NCI-H460 (cell line): Measurements from ENCODE around the gene CARHSP1. TPM values are rescaled to one million over a fixed set of nuclear protein-coding genes. Genes with fewer than 3 reads are reported as not detected.
"Not testable (repeated sequence)": the region's sequence is repeated elsewhere in the genome, so short reads cannot be mapped to it uniquely, and the experiment has no call there.

Source experiments
- DNase-seq: peaks from one replicate; pipeline ENCODE4 v3.0.0-alpha.2; 2016; ENCODE audit warnings: low read depth; ENCODE audit errors: extremely low read depth
- total RNA-seq: library from RNA; depleted of rRNA; stranded (reverse); fragments of >200 nt; shearing (Covaris generic); gene quantifications from 2 replicates; pipeline ENCODE4 v1.2.3, GENCODE V29; 2014

Gene CARHSP1
- total RNA-seq, 1 experiment from 2014 or later, result 33.0 TPM

DNA sequence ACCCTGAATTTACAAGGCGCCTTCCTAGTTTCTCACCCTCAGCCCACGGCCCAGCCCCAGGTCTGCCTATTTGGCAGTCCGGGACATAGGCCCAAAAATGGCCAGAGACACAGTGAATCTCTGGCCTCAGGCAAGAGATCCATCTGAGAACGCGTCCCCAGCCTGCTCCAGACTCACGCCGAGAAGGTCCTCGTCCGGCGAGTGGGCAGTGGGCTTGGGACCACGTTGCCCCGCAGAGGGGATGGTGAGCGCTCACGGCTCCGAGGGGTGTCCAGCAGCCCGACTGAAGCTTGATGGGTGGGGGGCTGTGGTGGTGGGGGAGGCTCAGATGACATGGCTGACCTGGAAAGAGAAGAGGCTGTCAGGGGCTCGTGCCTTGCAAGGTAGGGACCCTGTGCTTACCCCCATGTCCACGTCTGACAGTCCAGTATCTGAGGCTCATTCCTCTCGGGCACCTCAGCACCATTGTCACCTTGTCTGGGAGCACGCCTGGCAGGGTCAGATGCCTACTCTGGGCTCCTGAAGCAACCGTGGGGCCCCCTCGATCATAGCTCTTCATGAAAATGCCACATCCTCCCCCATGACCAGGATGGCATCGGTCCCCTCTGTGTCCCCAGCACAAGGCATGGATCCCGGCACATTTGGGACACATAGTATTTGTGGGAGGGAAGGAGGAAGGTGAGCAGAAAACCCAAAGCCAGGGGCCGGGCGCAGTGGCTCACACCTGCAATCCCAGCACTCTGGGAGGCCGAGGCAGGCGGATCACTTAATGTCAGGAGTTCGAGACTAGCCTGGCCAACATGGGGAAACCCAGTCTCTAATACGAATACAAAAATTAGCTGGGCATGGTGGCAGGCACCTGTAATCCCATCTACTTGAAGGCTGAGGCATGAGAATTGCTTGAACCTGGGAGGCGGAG, 9.6 kb downstream of the CARHSP1 start:
- no peak for DNase-seq

GRCh38 chr16:8855972-8856371, 12.8 kb downstream of the CARHSP1 start:
- no peak for DNase-seq

DNA sequence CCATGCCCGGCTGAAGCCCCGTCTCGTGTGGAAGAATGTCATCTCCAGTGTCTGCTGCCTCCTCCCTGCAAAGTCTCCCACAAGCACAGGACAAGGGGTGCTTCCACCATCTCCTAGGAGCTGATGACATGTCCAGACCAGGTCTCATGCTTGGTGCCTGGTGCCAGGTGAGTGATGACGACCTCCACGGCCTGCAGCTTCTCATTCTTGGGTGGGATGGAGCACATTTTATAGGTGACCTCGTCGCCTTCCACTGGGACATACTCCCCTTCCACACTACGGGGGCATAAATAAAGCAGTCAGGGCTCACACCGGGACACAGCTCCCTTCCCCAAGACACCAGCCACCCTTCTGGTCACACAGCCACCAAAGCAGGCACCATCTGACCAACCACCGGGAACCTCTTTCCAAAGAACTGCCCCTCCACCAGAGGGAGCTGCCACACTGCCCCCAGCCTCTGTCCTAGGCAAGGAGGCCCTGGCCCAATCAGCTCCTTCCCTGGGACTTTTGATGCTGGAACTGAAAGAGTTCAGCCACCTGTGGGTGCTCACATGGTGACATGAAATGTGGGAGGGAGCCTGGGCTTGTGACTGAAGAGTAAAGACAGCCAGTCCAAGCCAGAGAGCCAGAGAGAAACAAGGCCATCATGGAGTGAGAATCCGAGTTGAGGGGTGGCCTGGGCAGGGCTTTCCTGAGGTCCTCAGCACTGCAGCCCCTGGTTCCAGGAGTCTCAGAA, 13.6 kb downstream of the CARHSP1 start:
- DNase-seq, result no peak

- no peak for DNase-seq
Measured at GRCh38 chr16:8854298-8854948, 14.4 kb downstream of the CARHSP1 start.

DNA sequence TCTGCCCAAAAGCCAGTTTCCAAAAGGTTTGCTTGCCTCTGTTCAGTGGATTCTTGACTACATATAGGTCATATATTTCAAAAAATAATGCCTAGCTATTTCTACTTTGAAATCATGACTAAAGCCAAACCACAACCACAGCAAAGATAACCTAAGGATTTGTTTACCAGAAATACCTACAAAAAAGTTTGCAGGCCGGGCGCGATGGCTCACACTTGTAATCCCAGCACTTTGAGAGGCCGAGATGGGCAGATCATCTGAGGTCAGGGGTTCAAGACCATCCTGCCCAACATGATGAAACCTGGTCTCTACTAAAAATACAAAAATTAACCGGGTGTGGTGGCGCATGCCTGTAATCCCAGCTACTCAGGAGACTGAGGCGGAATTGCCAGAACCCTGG, 15.2 kb downstream of the CARHSP1 start:
- no peak for DNase-seq

GRCh38 chr16:8853150-8853549, 15.7 kb downstream of the CARHSP1 start:
- no peak for DNase-seq

DNA sequence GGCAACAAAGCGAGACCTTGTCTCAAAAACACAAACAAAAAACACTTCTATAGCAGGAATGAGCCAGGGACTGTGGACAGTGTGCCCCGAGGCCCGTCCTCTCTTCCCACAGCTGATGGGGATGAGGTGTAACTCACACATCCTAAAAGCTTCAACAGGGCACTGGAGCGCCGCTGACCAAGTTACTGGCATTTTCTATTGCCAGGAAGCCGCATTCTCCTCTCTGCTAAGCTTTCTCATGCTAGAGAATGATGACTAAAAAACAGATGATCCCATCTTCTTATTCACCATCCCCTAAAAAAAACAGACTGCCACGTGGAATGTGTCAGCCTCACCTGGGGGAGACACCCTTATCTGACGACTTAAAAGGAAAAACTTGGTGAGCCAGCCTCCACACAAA, 16.3 kb downstream of the CARHSP1 start:
- DNase-seq, result no peak

DNA sequence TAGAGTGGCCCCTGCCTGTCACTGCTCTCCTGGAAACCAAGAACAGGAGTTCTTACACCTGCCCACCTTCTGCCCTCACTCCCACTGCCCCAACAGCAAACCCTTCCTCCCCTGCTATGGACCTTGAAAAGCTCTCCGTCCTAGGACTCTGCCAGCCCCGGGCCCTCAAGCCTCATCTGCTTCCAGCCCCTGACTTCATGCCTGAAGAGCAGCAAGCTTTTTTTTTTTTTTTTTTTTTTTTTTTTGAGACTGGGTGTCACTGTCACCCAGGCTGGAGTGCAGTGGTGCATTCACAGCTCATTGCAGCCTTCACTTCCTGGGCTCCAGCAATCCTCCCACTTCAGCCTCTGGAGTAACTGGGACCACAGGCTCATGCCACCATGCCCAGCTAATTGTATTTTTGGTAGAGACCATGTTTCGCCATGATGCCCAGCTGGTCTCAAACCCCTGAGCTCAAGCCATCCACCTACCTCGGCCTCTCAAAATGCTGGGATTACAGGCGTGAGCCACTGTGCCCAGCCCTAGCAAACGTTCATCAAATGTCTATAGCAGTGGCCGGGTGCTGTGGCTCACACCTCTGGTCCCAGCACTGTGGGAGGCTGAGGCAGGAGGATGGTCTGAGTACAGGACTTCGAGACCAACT, 16.9 kb downstream of the CARHSP1 start:
- no peak for DNase-seq

GRCh38 chr16:8850279-8850885, 18.4 kb downstream of the CARHSP1 start:
- no peak for DNase-seq

- DNase-seq, result no peak
Measured at GRCh38 chr16:8849411-8850011, 19.3 kb downstream of the CARHSP1 start.

GRCh38 chr16:8848939-8849391, 19.8 kb downstream of the CARHSP1 start:
- no peak for DNase-seq

- no peak for DNase-seq
Measured at GRCh38 chr16:8848231-8848938, 20.4 kb downstream of the CARHSP1 start.

- DNase-seq, result no peak
Measured at GRCh38 chr16:8847623-8848022, 21.2 kb downstream of the CARHSP1 start.

- DNase-seq, result no peak
Measured at GRCh38 chr16:8847145-8847544, 21.7 kb downstream of the CARHSP1 start.

GRCh38 chr16:8846401-8846932, 22.3 kb downstream of the CARHSP1 start:
- no peak for DNase-seq

GRCh38 chr16:8845699-8846298, 23.0 kb downstream of the CARHSP1 start:
- no peak for DNase-seq

- not testable (repeated sequence) for DNase-seq
Measured at GRCh38 chr16:8843296-8843695, 25.5 kb downstream of the CARHSP1 start.

DNA sequence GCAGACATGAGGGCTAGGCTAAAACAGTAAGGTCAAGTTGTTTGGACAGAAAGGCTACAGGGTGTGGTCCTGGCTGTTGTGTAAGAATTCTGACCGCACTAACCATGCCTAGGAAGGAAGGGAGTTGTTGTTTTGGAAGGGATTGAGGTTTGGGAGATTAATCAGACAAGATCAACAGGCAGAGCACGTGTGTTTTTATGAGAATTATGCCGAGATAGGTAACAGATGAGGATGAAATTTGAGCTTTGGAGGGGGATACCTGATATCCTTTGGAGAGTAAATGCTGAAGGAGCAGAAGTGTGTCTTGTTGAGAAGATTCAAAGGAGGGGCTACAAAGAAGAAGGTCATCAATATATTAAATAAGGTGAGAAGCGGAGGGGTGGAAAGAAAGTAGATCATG, 26.8 kb downstream of the CARHSP1 start:
- not testable (repeated sequence) for DNase-seq

DNA sequence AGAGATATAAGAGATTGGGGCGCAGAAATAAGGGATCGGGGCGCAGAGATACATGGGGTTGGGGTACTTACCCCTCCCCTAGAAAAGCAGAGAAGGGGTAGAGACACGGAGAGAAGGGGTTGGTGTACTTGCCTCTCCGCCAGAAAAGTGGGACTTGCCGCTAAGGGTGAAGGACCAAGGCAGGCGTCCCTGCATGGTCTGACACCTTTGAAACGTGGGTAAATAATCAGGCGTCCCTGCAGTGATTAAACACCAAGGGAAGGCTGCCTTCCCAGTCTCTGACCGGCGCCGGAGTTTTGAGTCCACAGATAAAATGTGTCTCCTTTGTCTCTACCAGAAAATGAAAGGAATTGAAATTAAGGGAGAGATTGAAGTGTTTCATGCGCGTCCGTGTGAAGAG, 31.2 kb downstream of the CARHSP1 start:
- not testable (repeated sequence) for DNase-seq
